IMR-90 (cell line): ENCODE measurements around the gene HNRNPH3. TPM values are rescaled to one million over a fixed set of nuclear protein-coding genes. Genes with fewer than 3 reads are reported as not detected.

Experiments
- ATAC-seq: fragments of 200-7000 bp; cut with Tn5 transposase; 2 replicates; pipeline ENCODE4 v1.9.1; 2020; ENCODE audit warnings: low read depth, mild to moderate bottlenecking, moderate library complexity
- BruUV-seq: library from RNA; stranded (reverse); fragments of 400-500 nt; replicated peaks from 2 replicates; lab custom pipeline; 2021; lab: Mats Ljungman, UMichigan
- CTCF ChIA-PET: fragments of 300-600 bp; formaldehyde crosslinking; extraction: SDS; loops from one replicate; lab custom pipeline; 2021; ENCODE audit warnings: antibody characterized with exemption; lab: Yijun Ruan, JAX
- POLR2A ChIA-PET: fragments of 300-600 bp; sonication (Branson Sonifier 250); formaldehyde crosslinking; loops from one replicate; lab custom pipeline; 2022; ENCODE audit warnings: antibody characterized with exemption; ENCODE audit not compliant: unreplicated experiment; lab: Charles Lee
- DNase-seq: peaks from one replicate; pipeline ENCODE4 v3.0.0; 2013
- H2AFZ ChIP-seq: replicated peaks from 2 replicates; pipeline ENCODE3; 2013; ENCODE audit warnings: low read length, mild to moderate bottlenecking; ENCODE audit not compliant: poor library complexity
- H2AK5ac ChIP-seq: 2 replicates; pipeline ENCODE4 v1.6.1; 2013; ENCODE audit warnings: low read depth, low read length, inconsistent platforms
- H2AK9ac ChIP-seq: replicated peaks from 2 replicates; pipeline ENCODE3; 2013; ENCODE audit warnings: mild to moderate bottlenecking, low read depth, low read length, moderate library complexity; ENCODE audit not compliant: poor library complexity
- H2BK120ac ChIP-seq: 2 replicates; pipeline ENCODE4 v1.6.1; 2013; ENCODE audit warnings: low read depth, low read length, inconsistent platforms
- H2BK15ac ChIP-seq: 3 replicates; pipeline ENCODE4 v1.6.1; 2013; ENCODE audit warnings: low read depth, low read length, inconsistent platforms
- H2BK20ac ChIP-seq: 2 replicates; pipeline ENCODE4 v1.6.1; 2013; ENCODE audit warnings: low read depth, mild to moderate bottlenecking, inconsistent platforms, low read length, moderate library complexity
- H2BK5ac ChIP-seq: 2 replicates; pipeline ENCODE4 v1.6.1; 2013; ENCODE audit warnings: mild to moderate bottlenecking, low read depth, low read length, inconsistent platforms; ENCODE audit not compliant: poor library complexity, severe bottlenecking
- H3K14ac ChIP-seq: replicated peaks from 2 replicates; pipeline ENCODE4 v1.6.1; 2013; ENCODE audit warnings: low read depth, low read length, inconsistent platforms
- H3K18ac ChIP-seq: 2 replicates; pipeline ENCODE4 v1.6.1; 2013; ENCODE audit warnings: low read depth, low read length, control low read depth
- H3K23ac ChIP-seq: 2 replicates; pipeline ENCODE4 v1.6.1; 2013; ENCODE audit warnings: low read depth, low read length, inconsistent platforms
- H3K27ac ChIP-seq: 2 replicates; pipeline ENCODE4 v1.5.1; 2013; ENCODE audit warnings: mild to moderate bottlenecking, control low read depth, low read length; ENCODE audit not compliant: insufficient read depth
- H3K27me3 ChIP-seq: 2 replicates; pipeline ENCODE4 v1.6.1; 2013; ENCODE audit warnings: low read length; ENCODE audit not compliant: control insufficient read depth, insufficient read depth
- H3K36me3 ChIP-seq: 2 replicates; pipeline ENCODE4 v1.6.1; 2013; ENCODE audit warnings: low read length, mixed read lengths; ENCODE audit not compliant: control insufficient read depth, insufficient read depth
- H3K4ac ChIP-seq: 2 replicates; pipeline ENCODE4 v1.6.1; 2013; ENCODE audit warnings: low read depth, low read length, inconsistent platforms
- H3K4me1 ChIP-seq: 2 replicates; pipeline ENCODE4 v1.6.1; 2013; ENCODE audit warnings: low read length, mixed read lengths; ENCODE audit not compliant: control insufficient read depth, insufficient read depth
- H3K4me2 ChIP-seq: 2 replicates; pipeline ENCODE4 v1.6.1; 2013; ENCODE audit warnings: low read depth, mild to moderate bottlenecking, control low read depth, low read length, moderate library complexity
- H3K4me3 ChIP-seq: 2 replicates; pipeline ENCODE4 v1.5.1; 2013; ENCODE audit warnings: low read depth, mild to moderate bottlenecking, control low read depth, low read length, moderate library complexity; ENCODE audit not compliant: insufficient read depth
- H3K56ac ChIP-seq: 2 replicates; pipeline ENCODE4 v1.6.1; 2013; ENCODE audit warnings: low read length, inconsistent platforms; ENCODE audit not compliant: insufficient read depth; ENCODE audit errors: extremely low read depth
- H3K79me1 ChIP-seq, 2 experiments: 2 replicates each; pipeline ENCODE4 v1.6.1; 2013; ENCODE audit warnings: low read length in 2 of 2, inconsistent platforms in 1 of 2, low read depth in 1 of 2
- H3K9ac ChIP-seq: 2 replicates; pipeline ENCODE4 v1.6.1; 2013; ENCODE audit warnings: low read depth, low read length, control low read depth
- H3K9me1 ChIP-seq: 2 replicates; pipeline ENCODE4 v1.6.1; 2013; ENCODE audit warnings: low read length, inconsistent platforms; ENCODE audit not compliant: insufficient read depth
- H3K9me3 ChIP-seq: 2 replicates; pipeline ENCODE4 v1.6.1; 2013; ENCODE audit warnings: low read length; ENCODE audit not compliant: control insufficient read depth, insufficient read depth
- H4K20me1 ChIP-seq: 2 replicates; pipeline ENCODE4 v1.6.1; 2013; ENCODE audit warnings: low read length, inconsistent platforms; ENCODE audit not compliant: insufficient read depth
- H4K5ac ChIP-seq: 2 replicates; pipeline ENCODE4 v1.6.1; 2013; ENCODE audit warnings: mild to moderate bottlenecking, low read depth, low read length, control low read depth
- H4K8ac ChIP-seq, 2 experiments: 2 replicates each; pipeline ENCODE4 v1.6.1; 2013; ENCODE audit warnings: low read depth in 2 of 2, low read length in 2 of 2, control low read depth in 1 of 2, inconsistent platforms in 1 of 2
- H4K91ac ChIP-seq: 2 replicates; pipeline ENCODE4 v1.6.1; 2013; ENCODE audit warnings: low read depth, low read length, inconsistent platforms; ENCODE audit not compliant: insufficient read depth
- ELK1 ChIP-seq: fragments of 150-350 bp; IDR thresholded peaks from 2 replicates; pipeline ENCODE4 v1.6.1; 2016; ENCODE audit warnings: low read depth, mild to moderate bottlenecking, low read length, moderate library complexity, borderline replicate concordance
- MAZ ChIP-seq: IDR thresholded peaks from 2 replicates; pipeline ENCODE4 v1.6.1; 2012; ENCODE audit warnings: low read depth, mild to moderate bottlenecking, low read length, improper control_type of control experiment, moderate library complexity, borderline replicate concordance
- NFE2L2 ChIP-seq: fragments of 150-350 bp; IDR thresholded peaks from 2 replicates; pipeline ENCODE4 v1.6.1; 2016; ENCODE audit warnings: low read depth, mild to moderate bottlenecking, low read length
- RAD21 ChIP-seq: IDR thresholded peaks from 2 replicates; pipeline ENCODE4 v1.6.1; 2012; ENCODE audit warnings: low read length, improper control_type of control experiment
- WGBS, 2 experiments: methylation state at CpG; one replicate each; pipeline versions ENCODE4 v1.1.5 to v1.1.7; 2013; ENCODE audit warnings: missing lambda C conversion rate in 2 of 2; ENCODE audit not compliant: insufficient read length in 1 of 2; ENCODE audit errors: extremely low coverage in 2 of 2; 5-methylcytosine and 5-hydroxymethylcytosine counted together
- dilution Hi-C: fragments of 300-500 bp; cut with HindIII; formaldehyde crosslinking; loops from one replicate; pipeline ENCODE4 v1.14.3; 2018; ENCODE audit warnings: low sequenced_read_pairs; ENCODE audit not compliant: unreplicated experiment
- in situ Hi-C: fragments of 300-500 bp; cut with MboI; formaldehyde crosslinking; loops from 3 replicates; pipeline ENCODE4 v1.14.3; 2019; ENCODE audit warnings: low sequenced_read_pairs, inconsistent platforms, mixed read lengths
- intact Hi-C: fragments of 100-400 bp; cut with micrococcal nuclease; formaldehyde crosslinking; loops from 2 replicates; pipeline ENCODE4 v1.10.0; 2022
- polyA plus RNA-seq, 3 experiments: library from polyadenylated mRNA; depleted of rRNA; stranded (reverse); fragments of >200 nt; gene quantifications; 2 replicates each; pipeline ENCODE4 v1.2.3, GENCODE V29; 2012; ENCODE audit warnings: low replicate concordance in 1 of 3
- total RNA-seq: library from RNA; depleted of rRNA; stranded (reverse); fragments of >200 nt; gene quantifications from 2 replicates; pipeline ENCODE4 v1.2.3, GENCODE V29; 2012

HNRNPH3 gene
- total and polyA plus RNA-seq, 2 of the 4 experiments (the other 2 are of a cell fraction) = 10.6 to 142 TPM

- no peak for TF ChIP-seq NFE2L2
Measured at GRCh38 chr10:68340358-68341080, 8.7 kb downstream of the HNRNPH3 start (continued).

GRCh38 chr10:68342909-68343516 lies 11.1 kb downstream of the HNRNPH3 start:
- TF ChIP-seq RAD21 = no peak
- TF ChIP-seq ELK1 = no peak
- TF ChIP-seq MAZ = no peak
- Histone ChIP-seq H4K5ac (no peak overlapping the region), H4K91ac (no peak overlapping the region), H3K27ac (no peak overlapping the region), H2AK9ac (no peak overlapping the region), H3K9me1 (no peaks in the 10 kb centered on the region), H2AK5ac (no peak overlapping the region), H3K23ac (no peak overlapping the region), H3K36me3 (peaks cover 53% of the 10 kb centered on the region), H3K79me1 (peaks cover 22 to 32% of the 10 kb centered on the region in 2 experiments), H3K56ac (no peak overlapping the region), H2BK120ac (no peak overlapping the region), H4K20me1 (peaks cover 42% of the 10 kb centered on the region), H3K4me3 (no peak overlapping the region), H2BK5ac (no peak overlapping the region), H3K9me3 (no peaks in the 10 kb centered on the region), H3K18ac (no peak overlapping the region), H3K9ac (no peak overlapping the region), H3K4me1 (no peaks in the 10 kb centered on the region), H3K4ac (no peak overlapping the region), H2AFZ (no peak overlapping the region), H2BK20ac (no peak overlapping the region), H3K14ac (no peak overlapping the region), H3K4me2 (no peak overlapping the region), H3K27me3 (no peaks in the 10 kb centered on the region), H2BK15ac (no peak overlapping the region), H4K8ac (no peak overlapping the region)
- no TSS peak for BruUV-seq
- dilution Hi-C loops = no loop called here
- ChIA-PET CTCF (interaction anchor here (0.5 kb wide), 1 partner anchor 573 kb away, joined by 3 read pairs; no protein-coding TSS in a partner anchor), POLR2A (no interaction called here)
- intact Hi-C loops = loop anchor here (10.0 kb wide), 1 partner anchor 402 kb away; no protein-coding TSS in a partner anchor
- DNase-seq (no peak), ATAC-seq (no peak)
- in situ Hi-C loops = no loop called here
- WGBS, 2 experiments = 86% methylated on average over 1 of the region's 3 CpGs; no CpG with 5 or more reads in 1 of the 2 experiments
